Measurements from ENCODE around the gene THOC6.

- TF ChIP-seq CTCF (conservative IDR thresholded peaks at IDR 0.05; ENCODE audit: low read depth in 2 of 2) (no peak), JUNB (IDR thresholded peaks at IDR 0.05; ENCODE audit: unreplicated experiment) (no peak), EZH2 (IDR thresholded peaks at IDR 0.05; ENCODE audit: low read depth, unreplicated experiment) (no peak), POLR2AphosphoS5 (IDR thresholded peaks at IDR 0.05; ENCODE audit: low read depth) (no peak), ETS1 (IDR thresholded peaks at IDR 0.05) (no peak), CREB1 (CRISPR knock-in tag; IDR thresholded peaks at IDR 0.05; ENCODE audit: low read depth) (no peak), EZH2phosphoT487 (IDR thresholded peaks at IDR 0.05; ENCODE audit: unreplicated experiment) (no peak), NANOG (IDR thresholded peaks at IDR 0.05; ENCODE audit: borderline replicate concordance) (no peak), ZNF331 (CRISPR knock-in tag; IDR thresholded peaks at IDR 0.05; ENCODE audit: low read depth) (no peak), REST (IDR thresholded peaks at IDR 0.05; ENCODE audit: unreplicated experiment) (no peak), STAT1 (IDR thresholded peaks at IDR 0.05; ENCODE audit: unreplicated experiment) (no peak), ZNF114 (CRISPR knock-in tag; IDR thresholded peaks at IDR 0.05) (no peak), ZNF462 (CRISPR knock-in tag; IDR thresholded peaks at IDR 0.05) (no peak)
These were observed 32.7 kb downstream of the THOC6 start for GRCh38 chr16:3056336-3057180.

All from GM23338 (cell line).